IMR-90 (cell line): ENCODE results near the gene OR2AG2. TPM values are rescaled to one million over a fixed set of nuclear protein-coding genes. Genes with fewer than 3 reads are reported as not detected.

Experiments used
- ATAC-seq: fragments of 200-7000 bp; cut with Tn5 transposase; 2 replicates; pipeline ENCODE4 v1.9.1; 2020; ENCODE audit warnings: low read depth, mild to moderate bottlenecking, moderate library complexity
- BruUV-seq: library from RNA; stranded (reverse); fragments of 400-500 nt; replicated peaks from 2 replicates; lab custom pipeline; 2021; lab: Mats Ljungman, UMichigan
- CTCF ChIA-PET: fragments of 300-600 bp; formaldehyde crosslinking; extraction: SDS; loops from one replicate; lab custom pipeline; 2021; ENCODE audit warnings: antibody characterized with exemption; lab: Yijun Ruan, JAX
- POLR2A ChIA-PET: fragments of 300-600 bp; sonication (Branson Sonifier 250); formaldehyde crosslinking; loops from one replicate; lab custom pipeline; 2022; ENCODE audit warnings: antibody characterized with exemption; ENCODE audit not compliant: unreplicated experiment; lab: Charles Lee
- DNase-seq: peaks from one replicate; pipeline ENCODE4 v3.0.0; 2013
- H2AFZ ChIP-seq: replicated peaks from 2 replicates; pipeline ENCODE3; 2013; ENCODE audit warnings: low read length, mild to moderate bottlenecking; ENCODE audit not compliant: poor library complexity
- H2AK5ac ChIP-seq: 2 replicates; pipeline ENCODE4 v1.6.1; 2013; ENCODE audit warnings: low read depth, low read length, inconsistent platforms
- H2AK9ac ChIP-seq: replicated peaks from 2 replicates; pipeline ENCODE3; 2013; ENCODE audit warnings: mild to moderate bottlenecking, low read depth, low read length, moderate library complexity; ENCODE audit not compliant: poor library complexity
- H2BK120ac ChIP-seq: 2 replicates; pipeline ENCODE4 v1.6.1; 2013; ENCODE audit warnings: low read depth, low read length, inconsistent platforms
- H2BK15ac ChIP-seq: 3 replicates; pipeline ENCODE4 v1.6.1; 2013; ENCODE audit warnings: low read depth, low read length, inconsistent platforms
- H2BK20ac ChIP-seq: 2 replicates; pipeline ENCODE4 v1.6.1; 2013; ENCODE audit warnings: low read depth, mild to moderate bottlenecking, inconsistent platforms, low read length, moderate library complexity
- H2BK5ac ChIP-seq: 2 replicates; pipeline ENCODE4 v1.6.1; 2013; ENCODE audit warnings: mild to moderate bottlenecking, low read depth, low read length, inconsistent platforms; ENCODE audit not compliant: poor library complexity, severe bottlenecking
- H3K14ac ChIP-seq: replicated peaks from 2 replicates; pipeline ENCODE4 v1.6.1; 2013; ENCODE audit warnings: low read depth, low read length, inconsistent platforms
- H3K18ac ChIP-seq: 2 replicates; pipeline ENCODE4 v1.6.1; 2013; ENCODE audit warnings: low read depth, low read length, control low read depth
- H3K23ac ChIP-seq: 2 replicates; pipeline ENCODE4 v1.6.1; 2013; ENCODE audit warnings: low read depth, low read length, inconsistent platforms
- H3K27ac ChIP-seq: 2 replicates; pipeline ENCODE4 v1.5.1; 2013; ENCODE audit warnings: mild to moderate bottlenecking, control low read depth, low read length; ENCODE audit not compliant: insufficient read depth
- H3K27me3 ChIP-seq: 2 replicates; pipeline ENCODE4 v1.6.1; 2013; ENCODE audit warnings: low read length; ENCODE audit not compliant: control insufficient read depth, insufficient read depth
- H3K36me3 ChIP-seq: 2 replicates; pipeline ENCODE4 v1.6.1; 2013; ENCODE audit warnings: low read length, mixed read lengths; ENCODE audit not compliant: control insufficient read depth, insufficient read depth
- H3K4ac ChIP-seq: 2 replicates; pipeline ENCODE4 v1.6.1; 2013; ENCODE audit warnings: low read depth, low read length, inconsistent platforms
- H3K4me1 ChIP-seq: 2 replicates; pipeline ENCODE4 v1.6.1; 2013; ENCODE audit warnings: low read length, mixed read lengths; ENCODE audit not compliant: control insufficient read depth, insufficient read depth
- H3K4me2 ChIP-seq: 2 replicates; pipeline ENCODE4 v1.6.1; 2013; ENCODE audit warnings: low read depth, mild to moderate bottlenecking, control low read depth, low read length, moderate library complexity
- H3K4me3 ChIP-seq: 2 replicates; pipeline ENCODE4 v1.5.1; 2013; ENCODE audit warnings: low read depth, mild to moderate bottlenecking, control low read depth, low read length, moderate library complexity; ENCODE audit not compliant: insufficient read depth
- H3K56ac ChIP-seq: 2 replicates; pipeline ENCODE4 v1.6.1; 2013; ENCODE audit warnings: low read length, inconsistent platforms; ENCODE audit not compliant: insufficient read depth; ENCODE audit errors: extremely low read depth
- H3K79me1 ChIP-seq, 2 experiments: 2 replicates each; pipeline ENCODE4 v1.6.1; 2013; ENCODE audit warnings: low read length in 2 of 2, inconsistent platforms in 1 of 2, low read depth in 1 of 2
- H3K9ac ChIP-seq: 2 replicates; pipeline ENCODE4 v1.6.1; 2013; ENCODE audit warnings: low read depth, low read length, control low read depth
- H3K9me1 ChIP-seq: 2 replicates; pipeline ENCODE4 v1.6.1; 2013; ENCODE audit warnings: low read length, inconsistent platforms; ENCODE audit not compliant: insufficient read depth
- H3K9me3 ChIP-seq: 2 replicates; pipeline ENCODE4 v1.6.1; 2013; ENCODE audit warnings: low read length; ENCODE audit not compliant: control insufficient read depth, insufficient read depth
- H4K20me1 ChIP-seq: 2 replicates; pipeline ENCODE4 v1.6.1; 2013; ENCODE audit warnings: low read length, inconsistent platforms; ENCODE audit not compliant: insufficient read depth
- H4K5ac ChIP-seq: 2 replicates; pipeline ENCODE4 v1.6.1; 2013; ENCODE audit warnings: mild to moderate bottlenecking, low read depth, low read length, control low read depth
- H4K8ac ChIP-seq, 2 experiments: 2 replicates each; pipeline ENCODE4 v1.6.1; 2013; ENCODE audit warnings: low read depth in 2 of 2, low read length in 2 of 2, control low read depth in 1 of 2, inconsistent platforms in 1 of 2
- H4K91ac ChIP-seq: 2 replicates; pipeline ENCODE4 v1.6.1; 2013; ENCODE audit warnings: low read depth, low read length, inconsistent platforms; ENCODE audit not compliant: insufficient read depth
- BHLHE40 ChIP-seq: fragments of 150-350 bp; IDR thresholded peaks from 2 replicates; pipeline ENCODE4 v1.6.1; 2016; ENCODE audit warnings: mild to moderate bottlenecking, low read depth, low read length
- CEBPB ChIP-seq: IDR thresholded peaks from 2 replicates; pipeline ENCODE4 v1.6.1; 2012; ENCODE audit warnings: low read depth, low read length, improper control_type of control experiment
- CHD1 ChIP-seq: IDR thresholded peaks from 2 replicates; pipeline ENCODE4 v1.6.1; 2012; ENCODE audit warnings: low read depth, low read length, improper control_type of control experiment
- CTCF ChIP-seq: conservative IDR thresholded peaks from 2 replicates; pipeline ENCODE4 v1.5.1; 2012; ENCODE audit warnings: mild to moderate bottlenecking, low read depth, low read length, improper control_type of control experiment
- ELK1 ChIP-seq: fragments of 150-350 bp; IDR thresholded peaks from 2 replicates; pipeline ENCODE4 v1.6.1; 2016; ENCODE audit warnings: low read depth, mild to moderate bottlenecking, low read length, moderate library complexity, borderline replicate concordance
- NFE2L2 ChIP-seq: fragments of 150-350 bp; IDR thresholded peaks from 2 replicates; pipeline ENCODE4 v1.6.1; 2016; ENCODE audit warnings: low read depth, mild to moderate bottlenecking, low read length
- RFX5 ChIP-seq: IDR thresholded peaks from 2 replicates; pipeline ENCODE4 v1.8.0; 2012; ENCODE audit warnings: low read depth, mild to moderate bottlenecking, low read length, moderate library complexity
- SMC3 ChIP-seq: fragments of 150-350 bp; IDR thresholded peaks from 2 replicates; pipeline ENCODE4 v1.6.1; 2016; ENCODE audit warnings: low read depth, mild to moderate bottlenecking, antibody characterized with exemption, low read length, moderate library complexity
- WGBS, 2 experiments: methylation state at CpG; one replicate each; pipeline versions ENCODE4 v1.1.5 to v1.1.7; 2013; ENCODE audit warnings: missing lambda C conversion rate in 2 of 2; ENCODE audit not compliant: insufficient read length in 1 of 2; ENCODE audit errors: extremely low coverage in 2 of 2; 5-methylcytosine and 5-hydroxymethylcytosine counted together
- dilution Hi-C: fragments of 300-500 bp; cut with HindIII; formaldehyde crosslinking; loops from one replicate; pipeline ENCODE4 v1.14.3; 2018; ENCODE audit warnings: low sequenced_read_pairs; ENCODE audit not compliant: unreplicated experiment
- in situ Hi-C: fragments of 300-500 bp; cut with MboI; formaldehyde crosslinking; loops from 3 replicates; pipeline ENCODE4 v1.14.3; 2019; ENCODE audit warnings: low sequenced_read_pairs, inconsistent platforms, mixed read lengths
- intact Hi-C: fragments of 100-400 bp; cut with micrococcal nuclease; formaldehyde crosslinking; loops from 2 replicates; pipeline ENCODE4 v1.10.0; 2022
- polyA plus RNA-seq, 3 experiments: library from polyadenylated mRNA; depleted of rRNA; stranded (reverse); fragments of >200 nt; gene quantifications; 2 replicates each; pipeline ENCODE4 v1.2.3, GENCODE V29; 2012; ENCODE audit warnings: low replicate concordance in 1 of 3
- total RNA-seq: library from RNA; depleted of rRNA; stranded (reverse); fragments of >200 nt; gene quantifications from 2 replicates; pipeline ENCODE4 v1.2.3, GENCODE V29; 2012

OR2AG2 gene
- total and polyA plus RNA-seq, 2 of the 4 experiments (the other 2 are of a cell fraction): 0.22 to 0.54 TPM

- TF ChIP-seq SMC3: no peak
Measured at GRCh38 chr11:6727971-6728760, 43.6 kb downstream of the OR2AG2 start (continued).

GRCh38 chr11:6725386-6725896, 46.3 kb downstream of the OR2AG2 start:
- POLR2A ChIA-PET: no interaction called here
- BruUV-seq: no TSS peak
- WGBS, 2 experiments: no CpG with 5 or more reads among the region's 2 CpGs

More at GRCh38 chr11:6725386-6725896, 46.3 kb downstream of the OR2AG2 start:
- Histone ChIP-seq H3K79me1 (no peaks in the 10 kb centered on the region), H2BK5ac (no peak overlapping the region), H4K20me1 (no peaks in the 10 kb centered on the region), H3K4me1 (no peaks in the 10 kb centered on the region), H3K27me3 (no peaks in the 10 kb centered on the region; the same call in 1 of the 2 replicates), H3K9me3 (no peaks in the 10 kb centered on the region), H3K36me3 (no peaks in the 10 kb centered on the region), H3K23ac (no peak overlapping the region), H3K9ac (no peak overlapping the region), H3K9me1 (no peaks in the 10 kb centered on the region), H2AK9ac (no peak overlapping the region), H3K18ac (no peak overlapping the region), H2AK5ac (no peak overlapping the region), H3K14ac (no peak overlapping the region), H3K27ac (no peak overlapping the region), H3K4ac (no peak overlapping the region), H2BK15ac (no peak overlapping the region), H2BK120ac (no peak overlapping the region), H2AFZ (no peak overlapping the region), H4K5ac (no peak overlapping the region), H2BK20ac (no peak overlapping the region), H3K4me2 (no peak overlapping the region), H3K4me3 (no peak overlapping the region), H4K91ac (no peak overlapping the region), H4K8ac (no peak overlapping the region), H3K56ac (no peak overlapping the region)
- in situ Hi-C loops: no loop called here
- dilution Hi-C loops: no loop called here
- DNase-seq: no peak
- CTCF ChIA-PET: no interaction called here
- ATAC-seq: no peak
- TF ChIP-seq SMC3 (no peak), NFE2L2 (no peak), ELK1 (no peak), CTCF (no peak), CHD1 (no peak), CEBPB (no peak), RFX5 (no peak), BHLHE40 (no peak)
- intact Hi-C loops: loop anchor here (10.0 kb wide), 1 partner anchor 761 kb away; the partner anchor contains the start of gene OR56A5
